22Rv1 (cell line): ENCODE measurements around the gene WBP1L.

Experiments
- CTCF ChIP-seq: fragments of 450-650 bp; IDR thresholded peaks from 2 replicates; pipeline ENCODE4 v1.5.1; 2017; ENCODE audit warnings: mild to moderate bottlenecking
- ZFX ChIP-seq: fragments of 450-650 bp; IDR thresholded peaks from 2 replicates; pipeline ENCODE4 v1.6.1; 2017; ENCODE audit warnings: antibody characterized with exemption, borderline replicate concordance

GRCh38 chr10:102856758-102857424 is 113.1 kb downstream of the WBP1L start:
- TF ChIP-seq CTCF (no peak), ZFX (no peak)
